DND-41 (cell line): ENCODE data around the gene PRDM2.

Experiments used
- ATAC-seq: fragments of 200-7000 bp; cut with Tn5 transposase; 3 replicates; pipeline ENCODE4 v1.9.1; 2021; ENCODE audit warnings: low read depth; ENCODE audit not compliant: insufficient read depth
- DNase-seq: peaks from one replicate; pipeline ENCODE4 v3.0.0-alpha.2; 2020
- H2AFZ ChIP-seq: 2 replicates; pipeline ENCODE4 v1.6.0; 2012; ENCODE audit warnings: low read depth, low read length
- H3K27ac ChIP-seq: 2 replicates; pipeline ENCODE4 v1.5.1; 2012; ENCODE audit warnings: low read length, inconsistent platforms
- H3K27me3 ChIP-seq: fragments of 200-600 bp; sonication (generic); 2 replicates; pipeline ENCODE4 v1.6.0; 2012; ENCODE audit warnings: low read length, mild to moderate bottlenecking, inconsistent platforms; ENCODE audit not compliant: insufficient read depth, poor library complexity
- H3K36me3 ChIP-seq: 2 replicates; pipeline ENCODE4 v1.5.1; 2012; ENCODE audit warnings: low read length, inconsistent platforms; ENCODE audit not compliant: insufficient read depth
- H3K4me1 ChIP-seq: 2 replicates; pipeline ENCODE4 v1.5.1; 2012; ENCODE audit warnings: mild to moderate bottlenecking, low read length; ENCODE audit not compliant: insufficient read depth
- H3K4me2 ChIP-seq: 2 replicates; pipeline ENCODE4 v1.6.0; 2012; ENCODE audit warnings: mild to moderate bottlenecking, moderate library complexity, low read length, inconsistent platforms; ENCODE audit not compliant: insufficient read depth
- H3K4me3 ChIP-seq, 2 experiments: fragments of 200-600 bp in 1 of 2; shearing (Covaris generic) in 1 of 2; 2 replicates each; pipeline ENCODE4 v1.5.1; 2012 to 2016; ENCODE audit warnings: inconsistent platforms in 2 of 2, low read length in 2 of 2, mild to moderate bottlenecking in 2 of 2, low read depth in 1 of 2, moderate library complexity in 1 of 2
- H3K79me2 ChIP-seq: 2 replicates; pipeline ENCODE4 v1.6.0; 2012; ENCODE audit warnings: low read length, inconsistent platforms; ENCODE audit not compliant: insufficient read depth
- H3K9ac ChIP-seq: 2 replicates; pipeline ENCODE4 v1.6.0; 2012; ENCODE audit warnings: low read depth, mild to moderate bottlenecking, inconsistent platforms, low read length, moderate library complexity
- H3K9me3 ChIP-seq: 2 replicates; pipeline ENCODE4 v1.5.1; 2012; ENCODE audit warnings: low read length, moderate library complexity, mild to moderate bottlenecking, inconsistent platforms; ENCODE audit not compliant: insufficient read depth, severe bottlenecking
- H4K20me1 ChIP-seq: 2 replicates; pipeline ENCODE4 v1.6.0; 2012; ENCODE audit warnings: low read length; ENCODE audit not compliant: insufficient read depth
- EZH2 ChIP-seq: IDR thresholded peaks from 3 replicates; pipeline ENCODE4 v1.6.1; 2012; ENCODE audit warnings: borderline replicate concordance, low read depth, mild to moderate bottlenecking, moderate library complexity, low read length, inconsistent platforms; ENCODE audit not compliant: severe bottlenecking
- TF ChIP-seq, protein P1 (sequence below): IDR thresholded peaks from 2 replicates; pipeline ENCODE4 v1.5.1; 2012; ENCODE audit warnings: borderline replicate concordance, low read length, moderate library complexity, mild to moderate bottlenecking; ENCODE audit not compliant: poor library complexity, severe bottlenecking; ENCODE audit errors: extremely low read depth

PRDM2 gene

DNA sequence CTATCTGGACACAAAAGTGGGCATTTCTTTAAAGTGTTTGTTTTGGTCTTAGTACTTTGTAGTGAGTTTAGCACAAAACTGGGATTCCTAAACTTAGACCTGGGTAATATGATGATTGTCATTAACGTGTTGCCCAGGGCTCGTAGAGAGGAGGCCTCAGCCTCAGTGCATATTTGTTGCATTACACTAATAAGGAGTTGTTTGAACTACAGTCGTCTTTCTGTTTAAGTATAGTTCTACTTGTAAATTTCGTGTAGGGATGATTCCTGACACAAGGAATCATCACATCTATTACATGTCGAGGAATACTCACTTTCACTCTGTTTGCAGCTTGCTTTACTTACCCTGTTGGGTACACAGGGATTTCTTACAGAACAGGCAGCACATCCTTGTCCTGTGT, 85.0 kb downstream of the PRDM2 start:
- ATAC-seq (no peak), DNase-seq (no peak)
- Histone ChIP-seq H3K79me2 (peaks cover 67% of the 10 kb centered on the region), H3K4me3 (no peak overlapping the region), H3K36me3 (peaks cover 86% of the 10 kb centered on the region), H2AFZ (no peak overlapping the region), H3K27ac (no peak overlapping the region), H3K27me3 (no peaks in the 10 kb centered on the region), H3K9ac (no peak overlapping the region), H3K4me2 (no peak overlapping the region), H4K20me1 (peaks cover 66% of the 10 kb centered on the region), H3K9me3 (no peaks in the 10 kb centered on the region), H3K4me1 (no peaks in the 10 kb centered on the region)
- no peak for TF ChIP-seq EZH2
- TF ChIP-seq, protein P1, sequence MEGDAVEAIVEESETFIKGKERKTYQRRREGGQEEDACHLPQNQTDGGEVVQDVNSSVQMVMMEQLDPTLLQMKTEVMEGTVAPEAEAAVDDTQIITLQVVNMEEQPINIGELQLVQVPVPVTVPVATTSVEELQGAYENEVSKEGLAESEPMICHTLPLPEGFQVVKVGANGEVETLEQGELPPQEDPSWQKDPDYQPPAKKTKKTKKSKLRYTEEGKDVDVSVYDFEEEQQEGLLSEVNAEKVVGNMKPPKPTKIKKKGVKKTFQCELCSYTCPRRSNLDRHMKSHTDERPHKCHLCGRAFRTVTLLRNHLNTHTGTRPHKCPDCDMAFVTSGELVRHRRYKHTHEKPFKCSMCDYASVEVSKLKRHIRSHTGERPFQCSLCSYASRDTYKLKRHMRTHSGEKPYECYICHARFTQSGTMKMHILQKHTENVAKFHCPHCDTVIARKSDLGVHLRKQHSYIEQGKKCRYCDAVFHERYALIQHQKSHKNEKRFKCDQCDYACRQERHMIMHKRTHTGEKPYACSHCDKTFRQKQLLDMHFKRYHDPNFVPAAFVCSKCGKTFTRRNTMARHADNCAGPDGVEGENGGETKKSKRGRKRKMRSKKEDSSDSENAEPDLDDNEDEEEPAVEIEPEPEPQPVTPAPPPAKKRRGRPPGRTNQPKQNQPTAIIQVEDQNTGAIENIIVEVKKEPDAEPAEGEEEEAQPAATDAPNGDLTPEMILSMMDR: no peak

GRCh38 chr1:13786541-13786940, 86.6 kb downstream of the PRDM2 start:
- no peak for ATAC-seq
- H3K79me2 ChIP-seq: peaks cover 75% of the 10 kb centered on the region
- H3K9ac ChIP-seq: no peak overlapping the region
- no peak overlapping the region for H3K27ac ChIP-seq
- no peak for DNase-seq
- no peaks in the 10 kb centered on the region for H3K4me1 ChIP-seq
- H3K9me3 ChIP-seq: no peaks in the 10 kb centered on the region
- peaks cover 76% of the 10 kb centered on the region for H3K36me3 ChIP-seq
- peaks cover 67% of the 10 kb centered on the region for H4K20me1 ChIP-seq
- H3K4me2 ChIP-seq: no peak overlapping the region
- no peak overlapping the region for H2AFZ ChIP-seq
- TF ChIP-seq EZH2: no peak
- TF ChIP-seq, protein P1: no peak
- H3K27me3 ChIP-seq: no peaks in the 10 kb centered on the region
- H3K4me3 ChIP-seq: no peak overlapping the region

- Histone ChIP-seq H3K4me3 (no peak overlapping the region), H3K27me3 (no peaks in the 10 kb centered on the region), H2AFZ (no peak overlapping the region), H3K79me2 (peaks cover 64% of the 10 kb centered on the region), H3K9ac (no peak overlapping the region), H3K36me3 (peaks cover 61% of the 10 kb centered on the region), H3K4me1 (no peaks in the 10 kb centered on the region), H3K27ac (no peak overlapping the region), H3K9me3 (no peaks in the 10 kb centered on the region), H4K20me1 (peaks cover 55% of the 10 kb centered on the region), H3K4me2 (no peak overlapping the region)
- DNase-seq (no peak), ATAC-seq (no peak)
- no peak for TF ChIP-seq EZH2
- TF ChIP-seq, protein P1: no peak
Observed at GRCh38 chr1:13788795-13789194, 88.8 kb downstream of the PRDM2 start.

GRCh38 chr1:13790290-13791030, 90.5 kb downstream of the PRDM2 start:
- Histone ChIP-seq H3K9me3 (no peaks in the 10 kb centered on the region), H3K4me3 (no peak overlapping the region), H3K4me1 (no peaks in the 10 kb centered on the region), H3K27me3 (no peaks in the 10 kb centered on the region), H4K20me1 (peaks cover 48% of the 10 kb centered on the region), H3K4me2 (no peak overlapping the region), H3K27ac (no peak overlapping the region), H3K9ac (no peak overlapping the region), H3K79me2 (peaks cover 52% of the 10 kb centered on the region), H3K36me3 (peaks cover 48% of the 10 kb centered on the region), H2AFZ (no peak overlapping the region)
- ATAC-seq (no peak), DNase-seq (no peak)
- TF ChIP-seq, protein P1: no peak
- no peak for TF ChIP-seq EZH2
